ENCODE data around the gene KRT76. TPM values are rescaled to one million over a fixed set of nuclear protein-coding genes. Genes with fewer than 3 reads are reported as not detected.

The KRT76 gene
- total RNA-seq: not detected

DNA sequence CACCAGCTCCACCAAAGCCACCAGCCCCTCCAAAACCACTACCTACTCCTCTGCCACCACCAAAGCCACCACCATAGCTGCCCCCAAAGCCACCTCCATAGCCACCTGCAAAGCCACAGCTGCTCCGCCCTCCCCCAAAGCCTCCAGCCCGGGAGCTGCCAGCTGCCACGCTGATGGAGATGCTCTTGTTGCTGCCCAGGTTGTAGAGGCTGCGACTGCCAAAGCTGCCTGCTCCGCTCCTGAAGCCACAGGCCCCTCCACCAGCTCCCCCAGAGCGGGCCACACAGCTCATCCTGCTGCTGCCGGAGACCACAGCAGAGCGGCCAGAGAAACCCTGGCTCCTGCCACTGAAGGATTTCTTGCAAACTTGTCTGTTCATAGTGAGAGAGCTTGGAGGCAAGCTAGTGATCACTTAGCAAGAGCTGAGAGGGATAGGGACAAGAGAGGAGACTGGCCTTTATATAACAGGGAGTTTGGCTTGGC, at the start of gene KRT76:
Gene KRT76 (minus strand): TSS at position 433 of the 483 bp plus-strand sequence. CDS start 54 bp downstream, at position 379.
- Mint-ChIP-seq H3K4me3 (no peak within 1 kb of the TSS), H3K27ac (no peak within 1 kb of the TSS), H3K4me1 (no peaks in the 10 kb centered on the region), H3K27me3 (peaks cover 4% of the 10 kb centered on the region), H3K9me3 (no peaks in the 10 kb centered on the region), H3K36me3 (ENCODE audit: low read depth) (no peaks in the 10 kb centered on the region)
- ATAC-seq (replicated peaks): no peak

DNA sequence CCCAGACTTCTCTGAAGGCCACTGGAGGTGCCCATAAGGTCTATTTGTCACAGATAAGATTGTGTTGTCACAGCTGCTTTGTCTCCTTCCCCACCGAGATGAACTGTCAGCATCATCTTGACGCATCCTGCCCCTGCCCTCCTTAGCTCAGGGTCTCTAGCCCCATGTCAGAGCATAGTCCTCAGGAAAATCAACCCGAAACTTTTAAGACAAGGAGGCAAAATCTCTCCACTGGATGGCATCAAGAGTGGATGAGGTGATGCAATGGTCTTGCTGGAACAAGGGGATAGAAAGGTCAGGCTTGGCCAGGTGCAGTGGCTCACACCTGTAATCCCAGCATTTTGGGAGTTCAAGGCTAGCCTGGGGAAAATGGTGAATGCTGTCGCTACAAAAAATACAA, 48.8 kb upstream of the KRT76 start:
- no peak for ATAC-seq (replicated peaks)
- no peaks in the 10 kb centered on the region for H3K4me1 Mint-ChIP-seq
- H3K36me3 Mint-ChIP-seq (ENCODE audit: low read depth): no peaks in the 10 kb centered on the region
- no peak overlapping the region for H3K27ac Mint-ChIP-seq
- H3K4me3 Mint-ChIP-seq: no peak overlapping the region
- peaks cover 4% of the 10 kb centered on the region for H3K27me3 Mint-ChIP-seq
- H3K9me3 Mint-ChIP-seq: no peaks in the 10 kb centered on the region

DNA sequence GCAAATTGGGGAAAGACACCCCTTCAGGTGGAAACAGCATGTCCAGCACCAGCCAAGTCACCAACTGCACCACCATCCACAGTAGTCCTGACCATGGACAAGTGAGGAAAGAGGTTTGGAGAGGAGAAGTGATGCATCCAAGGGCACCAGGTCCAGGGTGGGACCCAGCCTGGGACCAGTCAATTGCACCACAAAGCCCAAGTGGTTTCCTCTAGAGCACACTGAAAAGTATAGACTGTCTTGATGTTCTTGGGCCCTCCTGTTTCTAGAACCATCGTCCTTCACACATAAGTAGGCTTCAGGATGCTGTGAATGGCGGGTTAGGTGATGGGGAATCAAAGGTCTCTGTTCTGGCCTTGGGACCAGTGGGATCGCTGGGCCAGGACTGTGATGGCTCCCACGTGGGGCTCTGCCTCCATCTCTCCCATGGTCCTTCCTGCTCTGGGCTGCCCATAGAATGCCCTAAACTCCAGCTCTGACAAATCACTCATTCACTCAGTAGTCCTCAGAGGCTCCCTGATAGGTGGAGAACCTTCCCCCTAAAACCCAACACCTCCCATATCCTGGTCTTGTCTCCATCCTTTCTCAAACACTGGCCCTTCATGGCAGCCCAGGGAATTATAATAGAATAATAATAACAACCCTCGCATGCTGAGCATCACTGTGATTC, 47.7 kb upstream of the KRT76 start:
- Mint-ChIP-seq H3K36me3 (ENCODE audit: low read depth) (no peaks in the 10 kb centered on the region), H3K27me3 (peaks cover 9% of the 10 kb centered on the region), H3K4me1 (no peaks in the 10 kb centered on the region), H3K9me3 (no peaks in the 10 kb centered on the region), H3K4me3 (no peak overlapping the region), H3K27ac (no peak overlapping the region)
- no peak for ATAC-seq (replicated peaks)

DNA sequence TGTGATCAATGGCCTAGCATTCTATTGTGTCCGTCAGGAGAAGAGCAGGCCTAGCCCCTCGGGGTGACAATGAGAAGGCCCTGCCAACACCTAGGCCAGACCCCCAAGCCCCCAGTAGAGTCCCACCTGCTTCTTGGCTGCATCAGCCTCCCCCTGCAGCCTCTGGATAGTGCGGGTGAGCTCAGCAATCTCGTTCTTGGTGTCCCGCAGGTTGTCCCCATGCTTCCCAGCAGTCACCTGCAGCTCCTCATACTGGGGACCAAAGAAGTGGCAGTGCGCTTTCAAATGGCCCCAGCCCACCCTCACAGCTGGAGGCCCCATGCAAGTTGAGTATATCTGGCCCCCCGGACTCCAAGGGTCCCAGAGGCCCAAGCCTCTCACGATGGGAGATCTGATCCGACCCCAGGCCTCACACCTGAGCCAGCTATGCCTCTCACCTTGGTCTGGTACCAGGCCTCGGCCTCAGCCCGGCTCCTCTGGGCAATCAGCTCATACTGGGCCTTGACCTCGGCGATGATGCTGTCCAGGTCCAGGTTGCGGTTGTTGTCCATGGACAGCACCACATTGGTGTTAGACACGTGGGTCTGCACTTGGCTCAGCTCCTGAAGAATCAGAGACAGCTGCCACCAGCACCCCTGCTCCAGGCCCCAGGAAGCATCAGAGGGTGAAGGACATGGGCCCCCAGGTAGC, 46.8 kb upstream of the KRT76 start:
- no peaks in the 10 kb centered on the region for H3K36me3 Mint-ChIP-seq (ENCODE audit: low read depth)
- H3K4me1 Mint-ChIP-seq: no peaks in the 10 kb centered on the region
- H3K4me3 Mint-ChIP-seq: no peak overlapping the region
- H3K27ac Mint-ChIP-seq: no peak overlapping the region
- no peak for ATAC-seq (replicated peaks)
- H3K27me3 Mint-ChIP-seq: peaks cover 9% of the 10 kb centered on the region
- H3K9me3 Mint-ChIP-seq: no peaks in the 10 kb centered on the region

DNA sequence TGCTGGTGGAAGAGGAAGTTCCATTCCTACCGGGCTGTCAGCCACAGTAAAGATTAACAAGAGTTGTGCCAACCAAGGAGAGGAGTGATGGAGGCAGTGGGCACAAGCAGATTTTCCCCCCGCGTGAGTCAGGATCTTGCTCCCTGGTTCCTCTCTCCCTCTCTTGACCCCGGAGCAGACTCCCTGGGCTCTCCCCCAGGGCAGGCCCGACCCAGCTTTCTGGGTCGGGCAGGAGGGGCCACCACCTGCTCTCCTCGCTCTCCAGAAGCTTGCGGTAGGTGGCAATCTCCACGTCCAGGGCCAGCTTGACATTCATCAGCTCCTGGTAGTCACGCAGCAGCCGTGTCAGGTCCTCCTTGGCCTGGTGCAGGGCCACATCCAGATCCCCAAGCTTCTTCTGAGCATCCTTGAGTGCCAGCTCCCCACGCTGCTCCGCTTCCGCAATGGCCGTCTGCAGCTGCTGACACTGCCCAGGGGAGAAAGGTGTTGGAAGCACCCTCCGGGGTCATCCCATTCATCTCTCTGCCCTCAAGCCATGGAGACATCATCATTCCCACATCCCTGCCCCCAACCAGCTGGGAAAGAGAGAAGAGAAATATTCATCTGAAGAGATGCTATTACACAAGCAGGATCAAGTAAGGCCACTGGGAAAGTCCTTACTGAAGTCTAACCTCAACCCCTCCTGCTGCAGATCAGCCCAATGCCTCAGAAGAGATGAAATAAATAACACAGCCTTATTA, 45.8 kb upstream of the KRT76 start:
- Mint-ChIP-seq H3K36me3 (ENCODE audit: low read depth) (no peaks in the 10 kb centered on the region), H3K9me3 (no peaks in the 10 kb centered on the region), H3K27me3 (peaks cover 12% of the 10 kb centered on the region)

DNA sequence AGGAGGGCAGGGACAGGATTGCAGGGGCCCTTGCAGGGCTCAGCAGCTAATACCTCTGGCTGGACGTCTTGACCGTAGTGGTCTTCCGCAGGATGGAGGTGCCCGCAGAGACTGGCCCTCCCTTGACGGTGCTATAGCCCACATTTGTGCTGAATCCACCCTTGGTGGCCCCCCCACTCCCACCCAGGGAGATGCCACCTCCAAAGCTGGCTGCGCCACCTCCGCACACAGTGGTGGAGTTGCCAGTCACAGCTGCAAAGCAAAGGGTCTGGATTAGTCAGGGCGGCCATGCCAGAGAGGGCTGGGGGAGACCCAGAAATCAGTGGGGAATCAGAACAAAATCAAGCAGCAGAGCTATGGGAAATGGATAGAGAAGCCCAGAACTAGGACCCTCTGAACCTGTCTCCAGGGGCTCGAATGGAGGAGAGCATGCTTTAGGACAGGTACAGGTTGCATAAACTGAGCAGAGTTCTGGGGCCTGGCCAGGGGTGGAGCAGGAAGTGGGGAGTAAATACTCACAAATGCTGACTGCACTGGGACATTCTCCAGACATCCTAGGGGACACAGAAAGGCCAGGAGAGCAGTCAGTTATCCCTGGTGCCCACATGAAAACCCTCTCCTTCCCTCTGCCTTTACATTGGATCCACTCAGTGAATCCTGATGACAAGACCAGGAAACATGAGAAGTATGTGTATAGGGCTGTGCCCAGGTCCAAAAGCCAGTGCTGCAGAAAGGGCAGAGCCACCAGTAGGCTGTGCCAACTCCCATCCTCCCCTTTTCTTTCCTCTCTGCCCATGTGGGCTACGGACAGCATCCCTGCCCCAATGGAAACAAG, 44.9 kb upstream of the KRT76 start:
- no peaks in the 10 kb centered on the region for H3K4me1 Mint-ChIP-seq

More for the DNA sequence above, 45.8 kb upstream of the KRT76 start:
- no peak for ATAC-seq (replicated peaks)
- Mint-ChIP-seq H3K4me3 (no peak overlapping the region), H3K27ac (peak overlapping the region; percentile 41), H3K4me1 (no peaks in the 10 kb centered on the region)

DNA sequence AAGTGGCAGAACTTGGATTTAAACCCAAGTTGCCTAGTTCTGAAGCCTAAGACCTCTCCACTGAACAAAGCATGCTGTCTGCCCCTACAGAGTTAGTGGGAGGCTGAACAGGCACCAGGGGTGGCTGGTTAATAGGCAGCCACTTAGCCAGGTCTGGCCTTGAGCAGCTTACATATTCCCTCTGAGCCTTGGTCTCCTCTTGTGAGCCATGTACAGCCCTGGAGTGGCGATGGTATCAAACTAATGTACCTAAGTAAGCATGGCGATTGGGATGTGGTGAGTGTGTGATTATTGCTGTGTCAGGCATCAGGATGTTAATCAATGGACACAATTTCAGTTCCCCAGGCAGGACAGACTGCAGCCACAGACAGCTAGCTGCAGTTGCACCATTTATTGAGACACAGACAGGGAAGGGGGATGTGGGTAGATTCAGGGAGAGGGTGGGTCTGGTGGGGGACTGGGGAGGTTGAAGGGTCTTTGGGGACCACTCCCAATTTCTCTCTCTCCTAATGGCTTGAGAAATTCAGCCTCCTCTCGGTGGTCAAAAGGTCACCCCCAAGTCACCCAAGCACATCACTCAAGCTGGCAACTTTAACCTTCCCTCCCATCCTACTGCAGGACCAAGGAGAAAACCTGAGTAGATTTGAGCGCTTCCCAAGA, 44.1 kb upstream of the KRT76 start:
- Mint-ChIP-seq H3K27me3 (peaks cover 17% of the 10 kb centered on the region), H3K4me3 (no peak overlapping the region), H3K36me3 (ENCODE audit: low read depth) (no peaks in the 10 kb centered on the region), H3K9me3 (no peaks in the 10 kb centered on the region), H3K27ac (no peak overlapping the region), H3K4me1 (no peaks in the 10 kb centered on the region)
- no peak for ATAC-seq (replicated peaks)

More for the DNA sequence above, 44.9 kb upstream of the KRT76 start:
- Mint-ChIP-seq H3K27me3 (peaks cover 17% of the 10 kb centered on the region), H3K9me3 (no peaks in the 10 kb centered on the region), H3K36me3 (ENCODE audit: low read depth) (no peaks in the 10 kb centered on the region), H3K4me3 (no peak overlapping the region), H3K27ac (peak overlapping the region; percentile 41)
- no peak for ATAC-seq (replicated peaks)

DNA sequence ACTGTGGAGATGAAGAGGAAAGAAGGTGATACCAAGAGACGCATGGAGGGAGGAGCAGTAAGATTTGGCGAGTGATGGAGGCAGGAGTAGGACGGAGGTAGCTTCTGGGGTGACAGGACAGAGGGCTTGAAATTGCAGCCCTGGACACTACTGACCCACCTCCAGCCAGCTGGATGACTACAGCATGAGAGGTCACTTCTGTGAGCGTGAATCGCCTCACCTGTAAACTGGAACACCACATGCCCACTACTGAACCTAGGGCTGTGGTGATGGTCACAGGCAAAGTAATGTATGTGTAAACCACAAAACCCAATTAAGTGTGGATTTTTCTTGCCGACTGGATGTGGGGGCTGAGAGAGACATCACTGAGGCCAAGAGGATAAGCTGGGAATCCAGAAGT, 43.4 kb upstream of the KRT76 start:
- Mint-ChIP-seq H3K27me3 (peaks cover 17% of the 10 kb centered on the region), H3K27ac (no peak overlapping the region), H3K36me3 (ENCODE audit: low read depth) (no peaks in the 10 kb centered on the region), H3K4me1 (no peaks in the 10 kb centered on the region), H3K4me3 (no peak overlapping the region), H3K9me3 (no peaks in the 10 kb centered on the region)
- ATAC-seq (replicated peaks): no peak

DNA sequence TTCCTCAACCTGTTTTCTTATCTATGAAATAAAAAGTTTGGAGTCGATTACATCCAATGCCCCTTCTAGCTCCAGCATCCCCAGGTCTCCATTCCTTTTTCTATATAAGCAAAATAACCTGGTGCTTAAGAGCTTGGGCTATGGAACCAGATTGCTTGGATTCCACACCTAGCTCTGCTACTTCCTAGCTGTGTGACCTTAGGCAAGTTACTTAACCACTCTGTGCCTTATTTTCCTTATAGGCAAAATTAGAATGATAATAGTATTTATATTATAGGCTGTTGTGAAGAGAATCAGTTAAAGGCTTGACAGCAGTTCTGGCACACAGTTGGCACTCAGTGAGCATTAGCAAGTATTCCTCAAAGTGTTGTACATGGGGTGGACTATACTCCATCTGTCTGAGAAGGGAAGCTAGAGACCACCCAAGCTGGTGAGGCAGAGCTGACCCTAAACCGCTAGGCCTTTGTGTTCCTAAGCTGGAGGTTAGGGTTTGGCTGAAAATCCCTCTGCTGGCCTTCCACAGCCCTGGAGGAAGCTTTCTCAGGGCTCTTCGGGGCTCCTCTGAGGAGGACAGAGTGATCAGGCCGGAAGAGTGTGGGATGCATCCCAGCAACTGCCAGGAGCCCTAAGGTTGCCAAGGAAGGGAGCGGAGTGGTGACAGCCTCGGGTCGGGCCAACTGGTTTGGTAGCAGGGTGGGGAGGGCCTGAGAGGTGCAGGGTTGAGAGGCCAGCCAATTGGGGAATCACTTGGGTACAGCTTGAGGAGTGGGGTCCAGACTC, 42.8 kb upstream of the KRT76 start:
- Mint-ChIP-seq H3K4me3 (no peak overlapping the region), H3K27me3 (peaks cover 13% of the 10 kb centered on the region), H3K27ac (no peak overlapping the region), H3K4me1 (no peaks in the 10 kb centered on the region), H3K36me3 (ENCODE audit: low read depth) (no peaks in the 10 kb centered on the region), H3K9me3 (no peaks in the 10 kb centered on the region)
- no peak for ATAC-seq (replicated peaks)

DNA sequence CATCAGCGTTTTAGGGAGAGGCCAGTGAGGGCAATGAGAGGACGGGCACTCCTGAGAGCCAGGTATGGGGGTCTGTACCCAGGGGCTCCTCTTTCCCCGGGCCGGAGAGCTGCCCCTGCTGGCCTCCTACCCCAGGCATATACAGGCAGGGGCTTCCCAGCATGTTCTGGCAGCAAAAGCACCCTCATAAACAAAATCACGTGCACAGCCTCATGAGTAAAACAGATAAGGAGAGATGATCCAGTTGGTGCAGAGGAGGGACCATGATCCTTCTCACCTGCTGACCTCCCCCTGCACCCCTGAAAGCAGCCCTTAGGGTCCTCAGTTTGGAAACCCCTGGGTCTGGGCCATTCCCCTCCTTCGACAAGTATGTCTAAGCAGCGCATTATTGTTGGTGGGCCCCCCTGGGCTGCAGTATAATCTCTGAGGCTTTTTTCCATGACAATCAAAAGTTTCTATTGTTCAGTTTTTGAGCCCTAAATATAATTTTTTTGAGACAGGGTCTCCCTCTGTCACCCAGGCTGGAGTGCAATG, 41.8 kb upstream of the KRT76 start:
- Mint-ChIP-seq H3K27me3 (peaks cover 17% of the 10 kb centered on the region), H3K27ac (no peak overlapping the region), H3K36me3 (ENCODE audit: low read depth) (no peaks in the 10 kb centered on the region), H3K4me1 (no peaks in the 10 kb centered on the region), H3K9me3 (no peaks in the 10 kb centered on the region), H3K4me3 (no peak overlapping the region)
- ATAC-seq (replicated peaks): no peak

DNA sequence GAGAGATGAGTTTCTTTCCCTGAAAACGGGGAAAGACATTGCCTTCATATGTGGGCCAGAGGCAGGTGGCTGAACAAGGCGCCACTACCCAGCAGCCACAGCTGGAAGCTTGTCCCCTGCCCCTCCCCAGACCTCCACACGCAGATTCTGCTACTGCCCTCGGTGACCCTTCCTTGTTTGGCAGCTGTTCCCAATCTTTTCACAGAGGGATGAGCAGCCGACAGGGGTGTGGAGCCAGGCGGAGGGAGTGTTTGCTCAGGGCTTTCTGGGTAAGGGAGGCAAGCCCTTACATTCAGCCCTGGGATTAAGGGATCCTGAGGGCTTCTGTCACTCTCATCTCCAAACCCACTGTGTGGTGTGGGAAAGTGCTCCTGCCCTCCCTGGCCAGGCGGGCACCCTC, 41.2 kb upstream of the KRT76 start:
- H3K9me3 Mint-ChIP-seq: no peaks in the 10 kb centered on the region
- H3K36me3 Mint-ChIP-seq (ENCODE audit: low read depth): no peaks in the 10 kb centered on the region
- no peaks in the 10 kb centered on the region for H3K4me1 Mint-ChIP-seq
- H3K4me3 Mint-ChIP-seq: no peak overlapping the region
- H3K27me3 Mint-ChIP-seq: peaks cover 17% of the 10 kb centered on the region
- ATAC-seq (replicated peaks): no peak
- no peak overlapping the region for H3K27ac Mint-ChIP-seq

DNA sequence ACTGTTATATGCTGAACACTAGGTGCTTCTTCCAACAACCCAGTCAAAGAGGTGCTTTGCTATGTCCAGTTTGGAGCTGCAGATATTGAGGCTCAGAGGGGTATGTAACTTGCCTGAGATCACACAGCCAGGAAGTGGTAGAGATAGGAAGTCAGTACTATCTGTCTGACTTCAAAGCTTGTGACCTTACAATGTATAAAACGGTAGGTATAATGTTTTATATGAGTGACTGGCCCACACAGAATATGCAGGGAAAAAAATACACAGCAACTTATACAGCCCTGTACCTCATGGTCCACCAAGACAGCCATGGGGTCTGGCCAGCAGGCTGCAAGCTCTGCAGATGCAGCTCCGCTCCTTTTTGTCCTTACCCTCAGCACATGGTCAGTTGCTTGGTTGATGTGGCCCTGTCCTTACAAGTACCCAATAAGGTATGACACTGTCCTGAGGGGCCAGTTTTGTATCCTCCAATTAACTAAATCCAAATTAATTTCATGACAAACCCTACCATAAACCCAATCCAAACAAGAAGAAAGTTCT, 40.6 kb upstream of the KRT76 start:
- Mint-ChIP-seq H3K4me1 (no peaks in the 10 kb centered on the region), H3K9me3 (no peaks in the 10 kb centered on the region), H3K27me3 (peaks cover 17% of the 10 kb centered on the region), H3K27ac (no peak overlapping the region), H3K4me3 (no peak overlapping the region), H3K36me3 (ENCODE audit: low read depth) (no peaks in the 10 kb centered on the region)
- ATAC-seq (replicated peaks): no peak

Data from activated T-helper 17 cell treated with anti-CD3 and anti-CD28 coated beads, Interleukin-2, amount 50 U/mL, for 72 hours (primary cell).